Neuronal stem cell (in vitro differentiated cells): Measurements from ENCODE around the gene RAD51B.

ENCODE experiments used
- DNase-seq: peaks from one replicate; pipeline ENCODE4 v3.0.0-alpha.2; 2013; ENCODE audit warnings: low spot score
- H2AFZ ChIP-seq: one replicate; pipeline ENCODE4 v1.6.1; 2013; ENCODE audit warnings: mild to moderate bottlenecking, low read length, inconsistent platforms
- H2AK5ac ChIP-seq: 2 replicates; pipeline ENCODE4 v1.6.1; 2013; ENCODE audit warnings: low read depth, mild to moderate bottlenecking, inconsistent platforms, low read length, moderate library complexity, mixed read lengths
- H2BK120ac ChIP-seq: 2 replicates; pipeline ENCODE4 v1.6.1; 2013; ENCODE audit warnings: low read depth, mild to moderate bottlenecking, inconsistent platforms, low read length, moderate library complexity, mixed read lengths
- H2BK12ac ChIP-seq: one replicate; pipeline ENCODE4 v1.6.1; 2013; ENCODE audit warnings: low read length, inconsistent platforms
- H2BK15ac ChIP-seq: 2 replicates; pipeline ENCODE4 v1.6.1; 2013; ENCODE audit warnings: mild to moderate bottlenecking, low read length, inconsistent platforms, mixed read lengths
- H2BK5ac ChIP-seq: one replicate; pipeline ENCODE4 v1.6.1; 2013; ENCODE audit warnings: inconsistent platforms, mild to moderate bottlenecking, low read length, moderate library complexity
- H3K14ac ChIP-seq: one replicate; pipeline ENCODE4 v1.6.1; 2013; ENCODE audit warnings: low read length, inconsistent platforms
- H3K18ac ChIP-seq: 2 replicates; pipeline ENCODE4 v1.6.1; 2013; ENCODE audit warnings: low read length, inconsistent platforms
- H3K23ac ChIP-seq: 2 replicates; pipeline ENCODE4 v1.6.1; 2013; ENCODE audit warnings: low read depth, mild to moderate bottlenecking, mixed read lengths, low read length, inconsistent platforms; ENCODE audit not compliant: poor library complexity
- H3K27ac ChIP-seq: replicated peaks from 3 replicates; pipeline ENCODE4 v1.5.1; 2013; ENCODE audit warnings: low read length, inconsistent platforms
- H3K27me3 ChIP-seq, 3 experiments: 2 replicates each; pipeline ENCODE4 v1.6.1; 2013; ENCODE audit warnings: low read length in 3 of 3, mild to moderate bottlenecking in 2 of 3, inconsistent platforms in 1 of 3, low read depth in 1 of 3, mixed read lengths in 1 of 3, moderate library complexity in 1 of 3; ENCODE audit not compliant: control insufficient read depth in 3 of 3, insufficient read depth in 3 of 3
- H3K36me3 ChIP-seq, 2 donors: replicated peaks in 1 of 2; 2 replicates each; pipeline ENCODE4 v1.6.1; 2013; ENCODE audit warnings: low read length in 2 of 2; ENCODE audit not compliant: control insufficient read depth in 2 of 2, insufficient read depth in 2 of 2
- H3K4ac ChIP-seq: 2 replicates; pipeline ENCODE4 v1.6.1; 2013; ENCODE audit warnings: inconsistent platforms, mild to moderate bottlenecking, low read length, moderate library complexity
- H3K4me1 ChIP-seq, 2 donors: 1 replicate in 1 of 2; 2 replicates in 1 of 2; pipeline ENCODE4 v1.6.1; 2013; ENCODE audit warnings: low read length in 2 of 2, low read depth in 1 of 2; ENCODE audit not compliant: control insufficient read depth in 2 of 2, insufficient read depth in 1 of 2
- H3K4me2 ChIP-seq: one replicate; pipeline ENCODE4 v1.6.1; 2013; ENCODE audit warnings: mild to moderate bottlenecking, low read length, inconsistent platforms; ENCODE audit not compliant: insufficient read depth, poor library complexity, severe bottlenecking
- H3K4me3 ChIP-seq, 2 donors: 2 replicates each; pipeline ENCODE4 v1.5.1; 2013; ENCODE audit warnings: low read length in 2 of 2, mild to moderate bottlenecking in 2 of 2, inconsistent platforms in 1 of 2, moderate library complexity in 1 of 2
- H3K79me1 ChIP-seq: one replicate; pipeline ENCODE4 v1.6.1; 2013; ENCODE audit warnings: low read depth, mild to moderate bottlenecking, inconsistent platforms, low read length, moderate library complexity
- H3K9ac ChIP-seq: one replicate; pipeline ENCODE4 v1.6.1; 2013; ENCODE audit warnings: mild to moderate bottlenecking, low read depth, low read length, inconsistent platforms; ENCODE audit not compliant: poor library complexity
- H3K9me3 ChIP-seq, 2 donors: replicated peaks in 1 of 2; 2 replicates each; pipeline versions ENCODE3 to v1.6.1; 2013; ENCODE audit warnings: low read length in 2 of 2, mild to moderate bottlenecking in 2 of 2, inconsistent platforms in 1 of 2, low read depth in 1 of 2, mixed read lengths in 1 of 2, moderate library complexity in 1 of 2; ENCODE audit not compliant: control insufficient read depth in 2 of 2, insufficient read depth in 1 of 2
- H4K8ac ChIP-seq: one replicate; pipeline ENCODE4 v1.6.1; 2013; ENCODE audit warnings: low read depth, mild to moderate bottlenecking, inconsistent platforms, low read length, moderate library complexity
- H4K91ac ChIP-seq: one replicate; pipeline ENCODE4 v1.6.1; 2013; ENCODE audit warnings: low read length, low read depth, mild to moderate bottlenecking, inconsistent platforms; ENCODE audit not compliant: poor library complexity
- WGBS, 2 donors: extraction: QIAGEN DNeasy Blood & Tissue Kit; methylation state at CpG; one replicate each; pipeline ENCODE4 v1.1.7; 2013; ENCODE audit warnings: missing lambda C conversion rate in 2 of 2, mixed read lengths in 1 of 2; ENCODE audit not compliant: insufficient read length in 2 of 2, insufficient replicate concordance in 1 of 2; ENCODE audit errors: extremely low coverage in 2 of 2; 5-methylcytosine and 5-hydroxymethylcytosine counted together

Gene RAD51B

GRCh38 chr14:68281497-68281896 lies 461.9 kb downstream of the RAD51B start:
- no peaks in the 10 kb centered on the region for H3K9me3 ChIP-seq
- H4K8ac ChIP-seq, result no peak overlapping the region
- no peaks in the 10 kb centered on the region for H3K79me1 ChIP-seq
- H3K23ac ChIP-seq, result no peak overlapping the region
- H3K18ac ChIP-seq, result no peak overlapping the region
- H3K4ac ChIP-seq, result no peak overlapping the region
- no peak overlapping the region for H3K14ac ChIP-seq
- no peak overlapping the region for H2BK120ac ChIP-seq
- no peak overlapping the region for H3K9ac ChIP-seq
- H3K4me1 ChIP-seq, result peaks cover 10 to 17% of the 10 kb centered on the region in 2 donors
- DNase-seq, result no peak
- H3K4me3 ChIP-seq, result no peak overlapping the region
- no peak overlapping the region for H2BK12ac ChIP-seq
- no peak overlapping the region for H2AK5ac ChIP-seq
- H2AFZ ChIP-seq, result no peak overlapping the region
- H3K36me3 ChIP-seq, result no peaks in the 10 kb centered on the region
- H3K27me3 ChIP-seq, result no peaks in the 10 kb centered on the region
- H4K91ac ChIP-seq, result no peak overlapping the region
- H3K4me2 ChIP-seq, result no peak overlapping the region
- no peak overlapping the region for H2BK15ac ChIP-seq
- WGBS, 2 donors, result no CpG with 5 or more reads among the region's 4 CpGs
- no peak overlapping the region for H2BK5ac ChIP-seq
- no peak overlapping the region for H3K27ac ChIP-seq

DNA sequence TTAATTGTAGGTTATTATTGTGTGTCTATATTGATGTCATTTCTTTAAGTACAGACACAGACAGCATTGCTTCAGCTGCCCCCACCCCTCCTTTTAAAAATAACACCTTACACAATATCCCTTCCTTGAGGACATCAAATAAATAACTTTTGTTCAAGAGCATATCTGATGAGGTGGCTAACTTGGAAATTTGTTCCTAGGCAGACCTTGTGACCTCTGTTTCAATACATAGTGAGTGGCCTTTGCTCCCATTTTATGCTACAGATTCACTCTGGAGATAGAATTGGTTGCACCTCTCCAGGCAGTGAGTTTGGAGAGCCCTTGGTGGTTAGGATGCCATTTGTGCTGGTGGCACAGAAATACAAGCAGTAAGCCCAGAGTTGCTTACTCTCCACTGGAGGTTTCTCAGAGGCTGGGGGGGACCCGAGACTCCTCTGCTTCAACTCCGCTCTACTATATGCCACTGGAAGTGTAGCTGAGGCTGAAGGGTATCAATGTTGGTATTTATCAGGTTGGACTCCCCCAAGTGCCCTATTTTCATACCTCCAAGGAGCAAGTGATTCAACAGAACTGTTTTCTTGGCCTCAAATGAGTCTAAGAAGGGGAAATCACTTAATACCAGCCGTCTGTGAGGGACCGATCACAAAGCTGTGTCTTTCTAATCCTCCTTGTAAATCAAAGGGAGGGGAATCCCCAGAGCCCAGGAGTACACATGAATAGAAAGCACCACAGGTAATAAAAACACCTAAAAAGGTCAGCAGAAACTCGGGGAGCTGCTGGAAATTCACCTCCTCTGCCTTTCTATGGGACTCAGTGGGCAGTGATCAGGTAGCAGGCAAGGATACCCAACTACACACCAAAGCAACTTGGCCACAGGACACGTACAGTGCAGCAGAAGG lies 463.1 kb downstream of the RAD51B start:
- Histone ChIP-seq H3K4ac (no peak overlapping the region), H3K4me3 (no peak overlapping the region), H2BK120ac (no peak overlapping the region), H3K18ac (no peak overlapping the region), H3K9ac (no peak overlapping the region), H4K91ac (no peak overlapping the region), H2AFZ (no peak overlapping the region), H2BK12ac (no peak overlapping the region), H3K27me3 (no peaks in the 10 kb centered on the region), H3K4me2 (no peak overlapping the region), H2AK5ac (no peak overlapping the region), H2BK15ac (no peak overlapping the region), H3K14ac (no peak overlapping the region), H3K4me1 (peaks cover 10 to 17% of the 10 kb centered on the region in 2 donors), H3K36me3 (no peaks in the 10 kb centered on the region), H2BK5ac (no peak overlapping the region), H4K8ac (no peak overlapping the region), H3K79me1 (no peaks in the 10 kb centered on the region), H3K9me3 (no peaks in the 10 kb centered on the region), H3K27ac (no peak overlapping the region), H3K23ac (no peak overlapping the region)
- WGBS, 2 donors, result no CpG with 5 or more reads among the region's 6 CpGs
- DNase-seq, result no peak

DNA sequence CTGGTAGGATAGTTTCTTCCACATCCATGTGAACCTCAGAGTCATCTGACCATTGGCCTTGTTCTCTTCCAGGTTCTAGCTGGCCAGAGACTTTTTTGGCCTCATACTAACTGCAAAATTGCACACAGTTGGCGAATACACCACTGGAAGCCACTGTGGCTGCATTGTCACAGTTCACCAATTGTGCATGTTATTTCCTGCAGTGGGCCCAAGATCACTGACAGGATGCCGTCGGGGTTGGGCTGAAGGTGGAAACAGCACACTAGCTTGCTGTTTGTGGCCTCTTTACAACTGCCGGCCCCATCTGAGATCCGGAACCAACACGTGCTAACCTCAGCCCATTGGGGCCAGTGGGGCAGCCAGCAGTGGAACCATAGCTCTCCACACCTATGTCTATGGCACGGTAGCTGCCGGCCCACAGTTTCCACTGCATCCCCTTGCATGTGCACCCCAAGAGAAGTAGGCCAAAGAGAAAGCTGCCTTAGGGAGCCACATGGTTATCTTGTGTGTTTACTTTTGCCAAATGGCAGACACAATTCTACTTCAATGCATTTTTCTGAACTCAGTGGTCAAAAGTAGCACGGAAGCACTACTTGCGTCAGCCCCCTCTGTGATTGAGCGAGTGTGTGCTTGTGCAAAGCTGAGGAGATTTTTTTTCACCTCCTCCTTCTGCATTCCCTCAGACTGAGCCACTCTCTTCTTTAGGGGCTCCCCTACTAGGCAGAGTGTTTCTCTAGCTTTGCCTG lies 464.0 kb downstream of the RAD51B start:
- peaks cover 10 to 17% of the 10 kb centered on the region in 2 donors for H3K4me1 ChIP-seq
- peak overlapping the region; percentile 9 for H3K18ac ChIP-seq
- peak overlapping the region; percentile 43 for H2AK5ac ChIP-seq
- peak overlapping the region; percentile 44 for H2BK12ac ChIP-seq
- H3K79me1 ChIP-seq, result no peaks in the 10 kb centered on the region
- no peak overlapping the region for H3K4me3 ChIP-seq
- H3K23ac ChIP-seq, result no peak overlapping the region
- no peaks in the 10 kb centered on the region for H3K27me3 ChIP-seq
- H2BK120ac ChIP-seq, result peak overlapping the region; percentile 14
- WGBS, 2 donors, result no CpG with 5 or more reads among the region's 11 CpGs
- H4K91ac ChIP-seq, result no peak overlapping the region
- H3K4me2 ChIP-seq, result no peak overlapping the region
- no peaks in the 10 kb centered on the region for H3K9me3 ChIP-seq
- H3K36me3 ChIP-seq, result no peaks in the 10 kb centered on the region
- no peak overlapping the region for H2AFZ ChIP-seq
- peak overlapping the region; percentile 39 for H3K14ac ChIP-seq
- no peak overlapping the region for H2BK5ac ChIP-seq
- no peak overlapping the region for H4K8ac ChIP-seq
- H3K27ac ChIP-seq, result no peak overlapping the region
- DNase-seq, result no peak
- H3K9ac ChIP-seq, result no peak overlapping the region
- peak overlapping the region; percentile 22 for H2BK15ac ChIP-seq
- H3K4ac ChIP-seq, result no peak overlapping the region

DNA sequence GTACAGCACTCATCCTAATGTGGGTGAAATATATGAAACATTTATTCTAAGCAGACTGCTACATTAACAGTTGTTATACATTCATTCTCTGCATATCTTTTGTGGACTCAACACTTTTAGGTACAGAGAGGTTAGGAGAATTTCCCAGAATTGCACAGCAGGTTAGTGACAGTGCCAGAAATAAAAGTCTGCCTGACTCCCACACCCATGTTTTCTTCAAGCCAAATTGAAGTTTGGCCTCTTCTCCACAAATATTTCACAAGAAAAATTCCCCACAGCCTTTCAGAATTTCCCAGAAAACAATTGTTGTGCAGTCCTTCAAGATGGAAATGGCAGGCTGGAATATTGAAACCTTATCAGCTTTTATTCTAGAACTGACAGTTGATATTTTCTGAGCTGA lies 464.8 kb downstream of the RAD51B start:
- H2AK5ac ChIP-seq, result no peak overlapping the region
- no peaks in the 10 kb centered on the region for H3K9me3 ChIP-seq
- no peak overlapping the region for H2BK15ac ChIP-seq
- no peak overlapping the region for H2BK120ac ChIP-seq
- DNase-seq, result no peak
- no peak overlapping the region for H2BK12ac ChIP-seq
- no peaks in the 10 kb centered on the region for H3K27me3 ChIP-seq
- H3K9ac ChIP-seq, result no peak overlapping the region
- H3K4me3 ChIP-seq, result no peak overlapping the region
- H3K4ac ChIP-seq, result no peak overlapping the region
- H2AFZ ChIP-seq, result no peak overlapping the region
- H3K27ac ChIP-seq, result no peak overlapping the region
- H4K8ac ChIP-seq, result no peak overlapping the region
- H3K4me2 ChIP-seq, result no peak overlapping the region
- H3K36me3 ChIP-seq, result no peaks in the 10 kb centered on the region
- H3K79me1 ChIP-seq, result no peaks in the 10 kb centered on the region
- no peak overlapping the region for H3K14ac ChIP-seq
- no peak overlapping the region for H2BK5ac ChIP-seq
- no peak overlapping the region for H4K91ac ChIP-seq
- H3K4me1 ChIP-seq, result peaks cover 10 to 16% of the 10 kb centered on the region in 2 donors
- H3K18ac ChIP-seq, result no peak overlapping the region
- no peak overlapping the region for H3K23ac ChIP-seq
